ENCODE results near the gene RAB6A. TPM values are rescaled to one million over a fixed set of nuclear protein-coding genes. Genes with fewer than 3 reads are reported as not detected.

Gene RAB6A
- total and polyA plus RNA-seq, 2 of the 8 experiments (the other 6 are each of a cell fraction or from before 2014, with no cell fraction given), result 24.4 to 88.6 TPM

- TF ChIP-seq RAD21 (IDR thresholded peaks at IDR 0.05 in 1 of 2, conservative IDR thresholded peaks at IDR 0.05 in 1 of 2; ENCODE audit: low read depth in 2 of 2, low read length in 2 of 2) (no peak), KDM4A (IDR thresholded peaks at IDR 0.05; ENCODE audit: low read depth, low read length, severe bottlenecking) (no peak)
Measured at GRCh38 chr11:73750228-73750627, 10.6 kb downstream of the RAB6A start (continued).

All from H1 (cell line).